ENCODE measurements around the gene SRGAP1. TPM values are rescaled to one million over a fixed set of nuclear protein-coding genes. Genes with fewer than 3 reads are reported as not detected.
"Not testable (repeated sequence)": the region's sequence is repeated elsewhere in the genome, so short reads cannot be mapped to it uniquely, and the experiment has no call there.

Gene SRGAP1
- total and polyA plus RNA-seq, 2 donors = 0.82 to 1.3 TPM

DNA sequence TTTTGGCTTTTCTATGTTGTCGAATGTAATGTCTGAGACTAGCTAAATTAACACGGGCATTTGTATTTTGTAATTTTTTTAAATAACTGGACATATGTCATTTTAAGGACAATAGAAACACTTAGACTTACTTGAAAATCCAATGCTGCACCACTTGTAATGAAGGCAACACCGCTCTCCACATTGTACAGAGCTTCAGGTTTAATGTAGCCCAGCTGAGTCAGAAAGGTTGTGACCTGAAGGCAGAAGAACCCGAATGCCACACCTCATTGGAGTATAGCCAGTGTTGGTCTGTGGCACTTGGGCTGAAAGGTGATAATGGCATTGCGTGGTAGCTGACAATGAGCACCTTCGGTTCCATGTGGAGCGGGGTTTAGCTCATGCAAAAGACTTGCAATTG is 298.3 kb downstream of the SRGAP1 start:
- Histone ChIP-seq H3K9me3 (ENCODE audit: control insufficient read depth in 2 of 2, insufficient read depth in 1 of 2, low read length in 1 of 2) (no peaks in the 10 kb centered on the region), H3K36me3 (ENCODE audit: control insufficient read depth in 2 of 2, insufficient read depth in 2 of 2, low read length in 1 of 2) (no peaks in the 10 kb centered on the region), H3K4me3 (ENCODE audit: low read length in 2 of 2) (no peak overlapping the region), H3K4me1 (ENCODE audit: control insufficient read depth in 2 of 2, insufficient read depth in 2 of 2, low read length in 2 of 2) (no peaks in the 10 kb centered on the region), H3K27ac (ENCODE audit: low read depth in 1 of 2, low read length in 1 of 2) (no peak overlapping the region), H3K27me3 (ENCODE audit: control insufficient read depth in 2 of 2, insufficient read depth in 1 of 2, low read length in 1 of 2) (no peaks in the 10 kb centered on the region)
- 96% methylated on average over 7 of the region's 7 CpGs for WGBS
- DNase-seq (ENCODE audit: low read depth in 6 of 9, low spot score in 9 of 9) = no peak

- no peak for DNase-seq (ENCODE audit: low read depth in 6 of 9, low spot score in 9 of 9)
- H3K4me1 ChIP-seq (ENCODE audit: control insufficient read depth in 2 of 2, insufficient read depth in 2 of 2, low read length in 2 of 2) = no peaks in the 10 kb centered on the region
- H3K36me3 ChIP-seq (ENCODE audit: control insufficient read depth in 2 of 2, insufficient read depth in 2 of 2, low read length in 1 of 2) = no peaks in the 10 kb centered on the region
- H3K4me3 ChIP-seq (ENCODE audit: low read length in 2 of 2) = no peak overlapping the region
- H3K27me3 ChIP-seq (ENCODE audit: control insufficient read depth in 2 of 2, insufficient read depth in 1 of 2, low read length in 1 of 2) = no peaks in the 10 kb centered on the region
- H3K27ac ChIP-seq (ENCODE audit: low read depth in 1 of 2, low read length in 1 of 2) = no peak overlapping the region
- WGBS = 96% methylated on average over 5 of the region's 5 CpGs
- H3K9me3 ChIP-seq (ENCODE audit: control insufficient read depth in 2 of 2, insufficient read depth in 1 of 2, low read length in 1 of 2) = no peaks in the 10 kb centered on the region
These were observed 300.7 kb downstream of the SRGAP1 start for GRCh38 chr12:64145226-64145625.

DNA sequence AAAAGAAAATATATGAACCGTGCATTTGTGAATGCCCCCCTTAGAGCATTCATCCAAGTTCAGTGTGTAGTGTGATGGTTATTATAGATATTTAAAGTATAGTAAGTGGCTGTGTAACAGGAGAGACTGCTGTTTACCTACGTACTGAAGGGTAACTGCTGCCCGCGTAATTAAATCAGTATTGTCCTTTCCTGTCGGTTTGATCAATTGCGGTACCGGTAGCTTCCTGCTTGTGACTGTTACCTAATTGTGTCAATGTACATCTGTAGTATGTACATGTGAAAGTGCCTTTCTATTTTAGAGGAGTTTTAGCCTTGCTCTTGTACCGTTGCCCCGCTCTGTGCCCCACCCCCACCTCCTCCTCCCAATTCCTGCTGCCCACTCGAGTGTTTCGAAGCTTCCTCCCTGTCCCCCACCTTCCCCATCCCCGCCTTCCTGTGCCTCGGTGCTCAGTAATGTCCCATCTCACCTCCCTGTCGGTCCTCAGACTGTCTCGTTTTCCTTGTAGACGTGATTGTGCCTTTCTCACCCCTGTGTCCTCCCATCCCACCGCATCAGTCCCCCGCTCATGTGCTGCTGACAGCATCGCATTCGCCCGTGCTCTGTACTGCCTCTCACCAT is 302.6 kb downstream of the SRGAP1 start:
- Histone ChIP-seq H3K9me3 (ENCODE audit: control insufficient read depth in 2 of 2, insufficient read depth in 1 of 2, low read length in 1 of 2) (no peaks in the 10 kb centered on the region), H3K4me1 (ENCODE audit: control insufficient read depth in 2 of 2, insufficient read depth in 2 of 2, low read length in 2 of 2) (no peaks in the 10 kb centered on the region), H3K36me3 (ENCODE audit: control insufficient read depth in 2 of 2, insufficient read depth in 2 of 2, low read length in 1 of 2) (no peaks in the 10 kb centered on the region), H3K27me3 (ENCODE audit: control insufficient read depth in 2 of 2, insufficient read depth in 1 of 2, low read length in 1 of 2) (no peaks in the 10 kb centered on the region), H3K4me3 (ENCODE audit: low read length in 2 of 2) (no peak overlapping the region), H3K27ac (ENCODE audit: low read depth in 1 of 2, low read length in 1 of 2) (no peak overlapping the region)
- WGBS = 71% methylated on average over 21 of the region's 21 CpGs
- DNase-seq (ENCODE audit: low read depth in 6 of 9, low spot score in 9 of 9) = no peak

GRCh38 chr12:64147875-64148274 is 303.4 kb downstream of the SRGAP1 start:
- H3K9me3 ChIP-seq (ENCODE audit: control insufficient read depth in 2 of 2, insufficient read depth in 1 of 2, low read length in 1 of 2) = no peaks in the 10 kb centered on the region
- WGBS = 97% methylated on average over 2 of the region's 2 CpGs

DNA sequence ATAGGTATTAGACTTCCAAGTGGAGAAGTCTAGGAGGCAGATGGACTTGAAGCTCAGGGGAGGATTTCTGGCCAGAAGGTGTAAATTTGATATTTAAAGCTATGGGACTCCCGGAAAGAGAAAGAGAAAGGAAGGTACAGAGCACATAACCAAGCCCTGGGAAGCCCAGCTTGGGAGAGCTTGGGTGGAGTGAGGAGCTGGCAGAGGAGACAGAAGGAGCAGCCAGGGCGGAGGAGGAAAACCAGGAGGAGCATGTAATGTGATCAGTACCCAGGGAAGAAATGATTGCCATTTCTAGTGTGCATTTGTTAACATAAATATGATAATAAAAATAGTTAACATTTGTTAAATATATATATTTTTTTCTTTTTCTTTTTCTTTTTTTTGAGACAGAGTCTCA is 310.2 kb downstream of the SRGAP1 start:
- Histone ChIP-seq H3K9me3 (ENCODE audit: control insufficient read depth in 2 of 2, insufficient read depth in 1 of 2, low read length in 1 of 2) (no peaks in the 10 kb centered on the region), H3K27me3 (ENCODE audit: control insufficient read depth in 2 of 2, insufficient read depth in 1 of 2, low read length in 1 of 2) (no peaks in the 10 kb centered on the region), H3K4me1 (ENCODE audit: control insufficient read depth in 2 of 2, insufficient read depth in 2 of 2, low read length in 2 of 2) (no peaks in the 10 kb centered on the region), H3K36me3 (ENCODE audit: control insufficient read depth in 2 of 2, insufficient read depth in 2 of 2, low read length in 1 of 2) (no peaks in the 10 kb centered on the region), H3K27ac (ENCODE audit: low read depth in 1 of 2, low read length in 1 of 2) (no peak overlapping the region), H3K4me3 (ENCODE audit: low read length in 2 of 2) (no peak overlapping the region)
- 99% methylated on average over 2 of the region's 2 CpGs for WGBS
- no peak for DNase-seq (ENCODE audit: low read depth in 6 of 9, low spot score in 9 of 9)

More at GRCh38 chr12:64147875-64148274, 303.4 kb downstream of the SRGAP1 start:
- Histone ChIP-seq H3K36me3 (ENCODE audit: control insufficient read depth in 2 of 2, insufficient read depth in 2 of 2, low read length in 1 of 2) (no peaks in the 10 kb centered on the region), H3K4me1 (ENCODE audit: control insufficient read depth in 2 of 2, insufficient read depth in 2 of 2, low read length in 2 of 2) (no peaks in the 10 kb centered on the region), H3K4me3 (ENCODE audit: low read length in 2 of 2) (no peak overlapping the region), H3K27me3 (ENCODE audit: control insufficient read depth in 2 of 2, insufficient read depth in 1 of 2, low read length in 1 of 2) (no peaks in the 10 kb centered on the region), H3K27ac (ENCODE audit: low read depth in 1 of 2, low read length in 1 of 2) (no peak overlapping the region)
- no peak for DNase-seq (ENCODE audit: low read depth in 6 of 9, low spot score in 9 of 9)

DNA sequence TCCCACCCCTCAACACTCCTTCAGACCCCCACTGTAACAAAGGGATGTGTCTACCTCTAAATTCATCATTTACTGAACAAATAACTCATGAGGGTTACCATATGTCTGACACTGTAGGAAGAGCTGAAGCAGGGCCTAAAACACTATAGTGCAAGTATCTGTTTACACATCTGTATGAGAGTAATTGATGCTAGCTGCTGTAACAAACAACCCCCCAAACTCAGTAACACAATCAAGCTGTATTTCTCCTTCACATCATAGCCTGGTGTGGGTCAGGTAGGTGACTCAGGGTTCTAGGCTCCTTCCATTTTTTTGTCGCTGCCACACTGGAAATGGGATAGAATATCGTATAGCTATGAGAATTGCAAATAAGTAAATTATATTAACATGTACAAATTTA is 312.6 kb downstream of the SRGAP1 start:
- Histone ChIP-seq H3K9me3 (ENCODE audit: control insufficient read depth in 2 of 2, insufficient read depth in 1 of 2, low read length in 1 of 2) (no peaks in the 10 kb centered on the region), H3K4me3 (ENCODE audit: low read length in 2 of 2) (no peak overlapping the region), H3K4me1 (ENCODE audit: control insufficient read depth in 2 of 2, insufficient read depth in 2 of 2, low read length in 2 of 2) (no peaks in the 10 kb centered on the region), H3K27ac (ENCODE audit: low read depth in 1 of 2, low read length in 1 of 2) (no peak overlapping the region), H3K27me3 (ENCODE audit: control insufficient read depth in 2 of 2, insufficient read depth in 1 of 2, low read length in 1 of 2) (no peaks in the 10 kb centered on the region), H3K36me3 (ENCODE audit: control insufficient read depth in 2 of 2, insufficient read depth in 2 of 2, low read length in 1 of 2) (no peaks in the 10 kb centered on the region)
- over 99% methylated on average over 2 of the region's 2 CpGs for WGBS
- DNase-seq (ENCODE audit: low read depth in 6 of 9, low spot score in 9 of 9) = no peak

- H3K4me3 ChIP-seq (ENCODE audit: low read length in 2 of 2) = no peak overlapping the region
- no peaks in the 10 kb centered on the region for H3K27me3 ChIP-seq (ENCODE audit: control insufficient read depth in 2 of 2, insufficient read depth in 1 of 2, low read length in 1 of 2)
- no peaks in the 10 kb centered on the region for H3K4me1 ChIP-seq (ENCODE audit: control insufficient read depth in 2 of 2, insufficient read depth in 2 of 2, low read length in 2 of 2)
- H3K9me3 ChIP-seq (ENCODE audit: control insufficient read depth in 2 of 2, insufficient read depth in 1 of 2, low read length in 1 of 2) = no peaks in the 10 kb centered on the region
- WGBS = over 99% methylated on average over 2 of the region's 2 CpGs
- H3K36me3 ChIP-seq (ENCODE audit: control insufficient read depth in 2 of 2, insufficient read depth in 2 of 2, low read length in 1 of 2) = no peaks in the 10 kb centered on the region
- H3K27ac ChIP-seq (ENCODE audit: low read depth in 1 of 2, low read length in 1 of 2) = no peak overlapping the region
- no peak for DNase-seq (ENCODE audit: low read depth in 6 of 9, low spot score in 9 of 9)
These were observed 315.7 kb downstream of the SRGAP1 start for GRCh38 chr12:64160021-64160710.

DNA sequence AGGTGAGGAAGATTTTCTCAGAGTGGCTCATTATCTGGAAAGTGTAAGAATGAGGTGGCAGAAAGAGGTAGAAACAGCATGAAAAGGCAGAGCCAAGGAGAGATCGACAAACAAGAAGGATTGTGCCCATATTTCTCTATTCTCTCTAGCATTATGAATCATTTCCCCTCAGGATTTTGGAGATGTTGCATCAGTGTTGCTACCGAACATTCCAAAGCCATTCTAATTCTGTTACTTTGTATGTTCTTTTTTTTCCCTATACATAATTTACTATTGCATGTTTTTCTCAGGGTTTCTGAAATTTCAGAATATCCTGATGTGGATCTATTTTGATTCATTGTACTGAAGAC is 316.2 kb downstream of the SRGAP1 start:
- no peaks in the 10 kb centered on the region for H3K27me3 ChIP-seq (ENCODE audit: control insufficient read depth in 2 of 2, insufficient read depth in 1 of 2, low read length in 1 of 2)
- DNase-seq (ENCODE audit: low read depth in 6 of 9, low spot score in 9 of 9) = no peak
- 98% methylated on average over 2 of the region's 2 CpGs for WGBS
- H3K4me1 ChIP-seq (ENCODE audit: control insufficient read depth in 2 of 2, insufficient read depth in 2 of 2, low read length in 2 of 2) = no peaks in the 10 kb centered on the region
- no peak overlapping the region for H3K27ac ChIP-seq (ENCODE audit: low read depth in 1 of 2, low read length in 1 of 2)
- H3K36me3 ChIP-seq (ENCODE audit: control insufficient read depth in 2 of 2, insufficient read depth in 2 of 2, low read length in 1 of 2) = no peaks in the 10 kb centered on the region
- no peaks in the 10 kb centered on the region for H3K9me3 ChIP-seq (ENCODE audit: control insufficient read depth in 2 of 2, insufficient read depth in 1 of 2, low read length in 1 of 2)
- no peak overlapping the region for H3K4me3 ChIP-seq (ENCODE audit: low read length in 2 of 2)

GRCh38 chr12:64166606-64167005 is 322.1 kb downstream of the SRGAP1 start:
- H3K27me3 ChIP-seq (ENCODE audit: control insufficient read depth in 2 of 2, insufficient read depth in 1 of 2, low read length in 1 of 2); H3K4me1 ChIP-seq (ENCODE audit: control insufficient read depth in 2 of 2, insufficient read depth in 2 of 2, low read length in 2 of 2); DNase-seq (ENCODE audit: low read depth in 6 of 9, low spot score in 9 of 9); H3K4me3 ChIP-seq (ENCODE audit: low read length in 2 of 2); H3K9me3 ChIP-seq (ENCODE audit: control insufficient read depth in 2 of 2, insufficient read depth in 1 of 2, low read length in 1 of 2); H3K36me3 ChIP-seq (ENCODE audit: control insufficient read depth in 2 of 2, insufficient read depth in 2 of 2, low read length in 1 of 2); H3K27ac ChIP-seq (ENCODE audit: low read depth in 1 of 2, low read length in 1 of 2): not testable (repeated sequence)
- WGBS = 96% methylated on average over 3 of the region's 3 CpGs
